A673 (cell line): ENCODE data around the gene CAMK1D. TPM values are rescaled to one million over a fixed set of nuclear protein-coding genes. Genes with fewer than 3 reads are reported as not detected.

Source experiments
- BruUV-seq: library from RNA; stranded (reverse); fragments of 400-500 nt; replicated peaks from 2 replicates; lab custom pipeline; 2021; lab: Mats Ljungman, UMichigan
- CTCF ChIA-PET: fragments of 300-600 bp; sonication (Branson Sonifier 250); formaldehyde crosslinking; loops from one replicate; lab custom pipeline; 2022; ENCODE audit warnings: antibody characterized with exemption; lab: Charles Lee
- POLR2A ChIA-PET: fragments of 300-600 bp; sonication (Branson Sonifier 250); formaldehyde crosslinking; loops from one replicate; lab custom pipeline; 2022; ENCODE audit warnings: antibody characterized with exemption; ENCODE audit not compliant: low non-redundant PET; lab: Charles Lee
- DNase-seq: peaks from one replicate; pipeline ENCODE4 v3.0.0-alpha.2; 2015; ENCODE audit warnings: low spot score
- H3K27ac ChIP-seq: fragments of 200-600 bp; sonication (generic); 2 replicates; pipeline ENCODE4 v1.5.1; 2016; ENCODE audit warnings: mixed run types, low read depth, mild to moderate bottlenecking, mixed read lengths, antibody characterized with exemption, low read length; ENCODE audit not compliant: poor library complexity, severe bottlenecking
- H3K27me3 ChIP-seq: fragments of 200-600 bp; sonication (generic); replicated peaks from 2 replicates; pipeline ENCODE4 v1.6.1; 2017; ENCODE audit warnings: mixed run types, low read depth, mild to moderate bottlenecking, mixed read lengths, antibody characterized with exemption, low read length; ENCODE audit not compliant: insufficient read depth, poor library complexity
- H3K36me3 ChIP-seq: fragments of 200-600 bp; sonication (generic); 2 replicates; pipeline ENCODE4 v1.6.1; 2016; ENCODE audit warnings: mixed run types, mild to moderate bottlenecking, mixed read lengths, antibody characterized with exemption, low read length; ENCODE audit not compliant: insufficient read depth, poor library complexity, severe bottlenecking
- H3K4me1 ChIP-seq: fragments of 200-600 bp; sonication (generic); 2 replicates; pipeline ENCODE4 v1.6.1; 2017; ENCODE audit warnings: mixed run types, mild to moderate bottlenecking, mixed read lengths, antibody characterized with exemption, low read length; ENCODE audit not compliant: insufficient read depth, poor library complexity, severe bottlenecking
- H3K4me3 ChIP-seq: fragments of 200-600 bp; sonication (generic); 2 replicates; pipeline ENCODE4 v1.5.1; 2016; ENCODE audit warnings: low read depth, mixed run types, mild to moderate bottlenecking, mixed read lengths, low read length; ENCODE audit not compliant: poor library complexity, severe bottlenecking
- H3K9me3 ChIP-seq: fragments of 200-600 bp; sonication (generic); 2 replicates; pipeline ENCODE4 v1.6.1; 2016; ENCODE audit warnings: mixed run types, low read depth, mild to moderate bottlenecking, mixed read lengths, antibody characterized with exemption, low read length; ENCODE audit not compliant: poor library complexity, severe bottlenecking
- CTCF ChIP-seq: fragments of 300-800, 200-600 bp; sonication (generic); conservative IDR thresholded peaks from 2 replicates; pipeline ENCODE4 v1.5.1; 2017; ENCODE audit warnings: low read depth, mild to moderate bottlenecking, antibody characterized with exemption, low read length, moderate library complexity, mixed read lengths
- EZH2 ChIP-seq: fragments of 200-600 bp; sonication (generic); IDR thresholded peaks from 2 replicates; pipeline ENCODE4 v1.6.1; 2017; ENCODE audit warnings: borderline replicate concordance, low read depth, mild to moderate bottlenecking, mixed read lengths, antibody characterized with exemption, low read length; ENCODE audit not compliant: poor library complexity, severe bottlenecking
- intact Hi-C: fragments of 100-400 bp; cut with micrococcal nuclease; formaldehyde crosslinking; loops from one replicate; pipeline ENCODE4 v1.10.0; 2022; ENCODE audit not compliant: unreplicated experiment
- total RNA-seq: library from RNA; stranded (reverse); gene quantifications from 2 replicates; pipeline ENCODE4 v1.2.3, GENCODE V29; 2021

CAMK1D gene
- total RNA-seq, 1 experiment from 2014 or later, result 23.7 TPM

DNA sequence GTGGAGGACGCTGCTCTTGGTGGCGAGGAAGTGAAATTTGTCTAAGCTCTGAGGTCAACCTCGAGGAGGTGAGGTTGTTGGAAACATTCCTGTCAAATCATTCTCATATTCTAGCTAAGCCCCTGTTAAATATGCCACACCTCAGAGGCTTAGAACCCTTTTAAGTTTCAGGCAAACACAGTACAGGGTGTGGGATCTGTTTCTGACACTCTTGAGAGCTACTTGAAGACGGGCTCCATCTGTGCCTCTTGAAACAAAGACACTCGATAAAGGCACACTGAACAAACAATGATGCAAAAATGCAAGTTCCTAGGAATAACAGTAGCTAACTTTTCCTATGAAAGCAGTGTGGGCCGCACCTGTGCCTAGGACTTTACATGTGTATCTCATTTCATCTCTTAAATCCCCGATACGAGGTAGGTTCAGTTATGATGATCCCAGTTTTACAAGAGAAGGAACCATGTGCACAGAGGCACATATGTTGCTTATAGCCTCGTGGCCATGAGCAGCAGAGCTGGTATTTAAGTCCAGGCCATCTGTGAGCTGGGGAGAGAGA is 352.9 kb downstream of the CAMK1D start:
- Histone ChIP-seq H3K36me3 (no peaks in the 10 kb centered on the region), H3K27me3 (no peaks in the 10 kb centered on the region), H3K27ac (no peak overlapping the region), H3K4me1 (peaks cover 9% of the 10 kb centered on the region), H3K4me3 (no peak overlapping the region), H3K9me3 (no peaks in the 10 kb centered on the region)
- CTCF ChIA-PET, result interaction anchor here (0.5 to 0.6 kb wide), 2 partner anchors 161 to 240 kb away, joined by 3 to 9 read pairs; no protein-coding TSS in a partner anchor
- intact Hi-C loops, result loop anchor here (10.0 kb wide), 1 partner anchor 357 kb away; the partner anchor contains the start of gene CAMK1D
- no peak for DNase-seq
- TF ChIP-seq CTCF, result no peak
- TF ChIP-seq EZH2, result no peak
- no TSS peak for BruUV-seq
- POLR2A ChIA-PET, result no interaction called here

DNA sequence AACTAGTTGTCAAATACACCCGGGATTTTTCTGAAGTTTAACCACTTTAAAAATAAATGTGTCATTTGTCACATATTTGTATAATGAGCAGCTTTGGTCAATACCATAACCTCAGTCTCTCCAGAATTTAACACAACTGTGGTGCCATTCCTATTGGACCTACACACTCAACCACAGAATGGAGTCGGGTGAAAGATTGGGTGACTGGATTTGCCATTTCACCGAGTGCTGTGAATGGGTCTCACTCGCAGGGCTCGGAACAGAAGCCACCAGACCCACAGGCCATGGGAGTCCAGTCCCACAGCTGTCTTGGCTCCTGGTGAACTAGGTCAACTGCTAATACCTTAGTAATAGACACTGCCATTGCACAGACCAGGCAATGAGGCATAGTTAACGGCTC is 353.8 kb downstream of the CAMK1D start:
- TF ChIP-seq EZH2 (no peak), CTCF (no peak)
- Histone ChIP-seq H3K27me3 (no peaks in the 10 kb centered on the region), H3K36me3 (no peaks in the 10 kb centered on the region), H3K4me3 (no peak overlapping the region), H3K9me3 (no peaks in the 10 kb centered on the region), H3K27ac (no peak overlapping the region), H3K4me1 (peaks cover 17% of the 10 kb centered on the region)
- DNase-seq, result no peak
- BruUV-seq, result no TSS peak
- ChIA-PET POLR2A (no interaction called here), CTCF (interaction anchor here (0.6 kb wide), 1 partner anchor 162 kb away, joined by 9 read pairs; no protein-coding TSS in a partner anchor)
- intact Hi-C loops, result loop anchor here (10.0 kb wide), 1 partner anchor 358 kb away; the partner anchor contains the start of gene CAMK1D

DNA sequence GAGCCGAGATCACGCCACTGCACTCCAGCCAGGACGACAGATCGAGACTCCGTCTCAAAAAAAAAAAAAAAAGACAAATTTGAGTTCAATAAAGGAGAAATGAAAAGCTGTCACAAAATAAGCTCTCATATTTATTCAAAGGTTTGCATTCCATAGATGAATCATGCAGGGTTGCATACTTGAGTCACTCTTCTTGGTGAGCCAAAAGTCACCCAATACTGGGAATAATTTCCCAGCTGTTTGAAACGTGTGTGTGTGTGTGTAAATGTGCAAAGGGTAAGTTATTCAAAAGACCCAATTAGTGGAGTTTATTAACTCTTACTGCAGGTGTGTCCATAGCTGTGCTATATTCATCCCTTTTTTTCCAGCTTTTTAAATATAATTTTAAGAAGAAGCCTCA is 354.5 kb downstream of the CAMK1D start:
- Histone ChIP-seq H3K4me3 (no peak overlapping the region), H3K36me3 (no peaks in the 10 kb centered on the region), H3K9me3 (no peaks in the 10 kb centered on the region), H3K4me1 (peaks cover 24% of the 10 kb centered on the region), H3K27me3 (no peaks in the 10 kb centered on the region), H3K27ac (no peak overlapping the region)
- TF ChIP-seq CTCF (no peak), EZH2 (no peak)
- no TSS peak for BruUV-seq
- CTCF ChIA-PET, result interaction anchor here (1.0 kb wide), 1 partner anchor 439 kb away, joined by 3 read pairs; no protein-coding TSS in a partner anchor
- intact Hi-C loops, result loop anchor here (10.0 kb wide), 1 partner anchor 359 kb away; the partner anchor contains the start of gene CAMK1D
- peak; percentile 45 for DNase-seq
- POLR2A ChIA-PET, result no interaction called here
